GM19193 (cell line): Measurements from ENCODE around the gene C15orf39.

Experiments used
- POLR2A ChIP-seq: IDR thresholded peaks from 4 replicates; pipeline ENCODE4 v1.6.1; 2011; ENCODE audit not compliant: insufficient read depth, insufficient read length; ENCODE audit errors: extremely low read depth

Gene C15orf39

DNA sequence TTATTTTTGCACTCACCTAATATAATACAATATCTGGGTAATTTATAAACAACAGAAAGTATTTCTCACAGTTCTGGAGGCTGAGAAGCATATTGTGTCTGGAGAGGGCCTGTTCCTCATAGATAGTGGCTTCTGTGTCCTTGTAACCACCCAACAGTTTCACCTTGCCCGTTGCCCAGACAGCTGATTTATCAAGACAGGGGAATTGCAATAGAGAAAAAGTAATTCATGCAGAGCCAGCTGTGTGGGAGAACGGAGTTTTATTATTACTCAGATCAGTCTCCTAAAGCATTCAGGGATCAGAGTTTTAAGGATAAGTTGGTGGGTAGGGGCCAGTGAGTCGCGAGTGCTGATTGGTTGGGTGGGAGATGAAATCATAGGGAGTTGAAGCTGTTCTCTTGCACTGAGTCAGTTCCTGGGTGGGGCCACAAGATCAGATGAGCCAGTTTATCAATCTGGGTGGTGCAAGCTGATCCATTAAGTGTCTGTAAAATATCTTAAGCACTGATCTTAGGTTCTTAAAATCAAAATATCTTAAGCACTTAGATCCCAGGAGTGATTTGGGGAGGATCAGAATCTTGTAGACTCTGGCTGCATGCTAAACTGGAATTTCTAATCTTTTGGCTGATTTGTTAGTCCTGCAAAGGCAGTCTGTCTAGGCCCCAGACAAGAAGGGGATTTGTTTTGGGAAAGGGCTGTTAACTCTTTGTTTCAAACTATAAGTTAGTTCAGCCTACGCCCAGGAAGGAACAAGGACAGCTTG is 33.9 kb upstream of the C15orf39 start:
- no peak for TF ChIP-seq POLR2A

DNA sequence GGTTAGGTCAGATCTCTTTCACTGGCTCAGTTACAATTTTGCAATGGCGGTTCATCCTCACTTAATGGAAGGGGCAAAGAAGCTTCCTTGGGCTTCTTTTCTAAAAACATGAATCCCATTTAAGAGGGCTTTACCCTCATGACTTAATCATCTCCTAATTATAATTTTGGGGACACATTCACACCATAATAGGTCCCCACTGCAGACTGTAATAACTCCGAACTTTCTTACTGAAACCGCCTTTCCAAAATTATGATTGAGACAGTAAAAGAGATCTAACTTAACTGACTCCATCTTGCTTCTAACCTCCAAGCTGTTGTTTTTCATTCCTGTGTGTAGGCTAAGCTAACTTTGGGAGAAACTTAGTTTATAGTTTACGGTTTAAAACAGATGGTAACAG is 33.3 kb upstream of the C15orf39 start:
- no peak for TF ChIP-seq POLR2A

DNA sequence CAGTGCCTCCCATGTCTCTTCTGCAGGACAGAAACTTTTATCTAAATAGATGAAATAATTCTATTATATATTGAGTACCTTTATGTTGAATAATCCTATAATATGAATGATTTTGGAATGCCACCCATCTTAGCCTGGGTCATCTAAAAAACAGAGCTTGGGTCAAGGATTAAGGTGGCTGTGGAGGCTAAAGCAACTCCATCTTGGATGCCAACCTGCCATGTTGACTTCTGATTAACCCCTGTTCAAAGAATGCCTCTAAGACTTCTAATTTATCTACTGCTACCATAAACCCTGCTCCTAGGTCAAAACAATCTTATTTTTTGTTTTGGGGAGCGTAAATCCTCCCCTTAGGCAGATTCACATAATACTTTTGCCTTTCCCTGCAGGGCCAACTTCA is 31.5 kb upstream of the C15orf39 start:
- TF ChIP-seq POLR2A = no peak

DNA sequence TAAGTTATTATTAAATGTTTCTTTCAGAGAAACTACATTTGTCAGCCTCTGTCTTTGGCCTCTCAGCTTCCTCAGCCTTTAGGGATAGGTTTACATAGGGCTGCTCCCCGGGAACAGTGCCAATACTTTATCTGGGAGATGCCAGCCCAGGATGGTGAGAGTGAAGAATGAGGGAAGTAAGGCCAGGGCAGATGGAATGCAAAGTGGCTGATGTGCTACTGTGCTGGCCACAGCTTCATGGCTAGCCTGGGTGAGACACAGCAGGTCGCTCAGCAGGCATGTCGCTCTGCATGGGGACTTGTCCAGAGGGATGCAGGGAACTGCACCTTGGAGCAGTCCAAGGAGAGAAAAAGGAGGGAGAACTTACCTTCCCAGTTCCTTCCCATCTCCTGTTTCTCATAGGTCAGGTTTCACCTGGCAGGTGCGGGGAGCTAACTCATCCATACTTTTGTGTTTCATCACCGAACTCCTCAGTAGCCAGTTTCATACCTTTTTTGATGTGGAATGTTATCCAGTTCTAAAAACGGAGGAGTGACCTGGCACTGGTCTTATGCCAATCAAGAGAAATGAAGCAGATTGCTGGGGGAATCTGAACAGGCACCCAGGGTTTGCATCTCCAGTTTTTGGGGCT is 30.9 kb upstream of the C15orf39 start:
- TF ChIP-seq POLR2A = no peak

DNA sequence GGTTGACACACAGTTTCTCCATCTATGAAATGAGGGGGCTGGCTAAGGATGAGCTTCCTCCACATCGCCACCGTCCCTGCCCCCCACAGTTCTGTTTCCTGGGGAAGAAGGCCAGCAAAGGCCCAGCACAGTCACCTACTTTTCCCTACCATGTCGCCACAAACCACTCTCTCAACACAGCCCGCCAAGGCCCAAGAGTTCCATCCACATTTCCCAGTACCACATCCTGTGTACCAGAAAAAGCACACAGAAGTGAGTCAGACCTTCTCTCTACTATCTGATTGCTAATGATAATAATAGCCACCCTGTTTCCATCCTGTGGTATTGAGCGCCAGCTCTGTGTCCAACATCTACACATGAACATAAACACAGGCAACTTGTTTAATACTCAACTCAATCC is 30.3 kb upstream of the C15orf39 start:
- no peak for TF ChIP-seq POLR2A

DNA sequence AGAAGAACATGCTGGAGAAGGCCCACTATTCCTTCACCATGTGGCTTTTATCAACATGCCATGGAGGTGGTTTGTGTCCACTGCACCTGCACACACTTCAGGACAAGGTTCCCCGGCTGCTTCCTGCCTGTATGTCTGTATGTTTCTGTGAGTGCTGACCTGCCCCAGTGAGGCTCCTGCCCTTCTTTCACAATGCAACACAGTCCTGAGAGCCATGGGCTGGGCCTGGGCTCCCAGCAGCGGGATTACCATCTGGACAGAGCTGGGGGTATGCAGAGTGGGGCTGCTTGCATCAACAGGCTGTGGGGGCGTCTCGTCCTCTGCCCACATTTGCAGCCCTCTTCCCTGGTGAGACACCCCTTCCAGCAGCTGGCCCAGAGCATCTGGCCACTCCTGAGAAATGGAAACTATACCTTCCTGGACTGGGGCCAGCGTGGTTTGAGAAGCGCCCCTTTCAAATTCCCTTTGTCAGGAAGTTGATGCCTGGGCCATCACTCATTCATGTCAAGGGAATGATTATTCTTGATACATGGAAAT is 29.3 kb upstream of the C15orf39 start:
- no peak for TF ChIP-seq POLR2A

DNA sequence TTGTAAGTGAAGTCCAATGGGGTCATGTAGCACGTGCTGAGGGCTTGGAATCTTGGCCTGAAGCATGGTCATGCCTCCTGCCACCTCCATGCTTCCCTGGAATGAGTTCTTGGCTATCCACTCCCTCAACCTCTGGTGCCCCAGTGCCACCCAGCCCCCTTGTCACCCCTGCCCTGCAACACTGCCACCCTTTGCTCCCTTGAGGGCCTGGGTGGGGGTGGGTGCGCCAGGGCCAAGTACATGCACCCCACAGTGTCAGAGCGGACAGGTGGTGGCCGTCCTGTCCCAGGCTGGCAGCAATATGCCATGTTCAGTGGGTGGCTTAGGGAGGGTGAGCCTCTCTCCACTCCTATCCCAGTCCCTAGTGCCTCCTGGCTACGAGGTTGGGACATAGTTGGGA is 27.6 kb upstream of the C15orf39 start:
- TF ChIP-seq POLR2A = no peak

DNA sequence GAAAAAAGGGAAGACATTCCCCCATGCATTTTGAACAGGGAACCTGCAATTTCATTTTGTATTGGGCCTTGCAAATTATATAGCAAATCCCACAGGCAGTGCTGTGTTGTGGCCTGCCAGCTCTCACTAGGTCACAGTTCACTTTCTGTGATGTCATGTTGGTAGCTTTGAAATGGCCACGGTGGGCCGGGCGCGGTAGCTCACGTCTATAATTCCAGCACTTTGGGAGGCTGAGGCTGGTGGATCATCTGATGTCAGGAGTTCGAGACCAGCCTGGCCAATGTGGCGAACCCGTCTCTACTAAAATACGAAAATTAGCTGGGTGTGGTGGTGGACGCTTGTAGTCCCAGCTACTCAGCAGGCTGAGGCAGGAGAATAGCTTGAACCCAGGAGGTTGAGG is 27.0 kb upstream of the C15orf39 start:
- no peak for TF ChIP-seq POLR2A

DNA sequence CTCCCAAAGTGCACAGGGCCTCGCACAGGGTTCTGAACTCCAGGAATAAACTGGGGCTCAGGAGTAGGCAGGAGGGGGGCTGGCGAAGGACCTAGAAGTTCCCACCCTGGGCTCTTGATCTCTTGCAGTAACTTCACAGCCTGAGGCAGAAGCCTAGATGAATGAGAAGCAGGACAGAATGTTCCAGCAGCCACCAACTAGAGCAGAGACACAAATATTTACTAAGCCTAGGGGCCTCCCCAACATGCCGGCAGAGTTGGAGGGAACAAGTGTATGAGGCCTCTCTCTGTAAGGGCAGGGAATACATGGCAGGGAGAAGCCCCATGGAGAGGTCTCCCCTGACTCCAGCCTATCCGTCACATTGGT is 25.3 kb upstream of the C15orf39 start:
- no peak for TF ChIP-seq POLR2A

DNA sequence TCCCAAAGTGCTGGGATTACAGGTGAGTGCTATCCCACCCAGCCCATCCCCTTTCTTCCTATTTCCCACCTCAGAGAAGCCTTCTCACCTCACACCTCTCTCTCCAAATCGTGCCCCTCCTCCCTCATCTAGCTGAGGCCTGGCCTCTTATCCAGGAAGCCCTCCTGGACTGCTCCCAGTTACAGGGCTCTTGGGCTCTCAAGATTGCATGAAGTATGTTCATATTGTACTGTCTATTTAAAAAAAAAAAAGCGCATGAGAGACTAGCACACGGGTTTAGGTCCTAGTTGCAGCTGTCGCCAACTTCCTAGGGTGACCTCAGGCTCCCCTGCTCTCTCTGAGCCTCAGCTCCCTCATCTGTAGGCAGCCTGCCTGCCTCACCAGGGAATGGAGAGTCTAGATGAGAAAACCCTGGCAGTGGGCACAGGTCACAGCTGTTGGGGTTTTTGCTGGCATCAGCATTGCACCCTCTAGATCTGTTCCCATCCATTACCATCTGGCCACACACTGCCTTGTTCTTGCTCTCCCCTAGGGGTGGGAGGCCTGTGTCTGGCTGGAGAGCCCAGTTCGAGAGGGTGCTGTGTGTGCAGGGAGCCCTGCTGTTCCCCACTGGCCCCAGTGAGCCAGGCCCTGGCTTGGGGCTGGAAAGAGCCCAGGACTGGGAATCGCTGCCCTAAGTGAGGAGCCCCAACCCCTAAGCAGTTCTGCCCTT is 24.2 kb upstream of the C15orf39 start:
- no peak for TF ChIP-seq POLR2A

DNA sequence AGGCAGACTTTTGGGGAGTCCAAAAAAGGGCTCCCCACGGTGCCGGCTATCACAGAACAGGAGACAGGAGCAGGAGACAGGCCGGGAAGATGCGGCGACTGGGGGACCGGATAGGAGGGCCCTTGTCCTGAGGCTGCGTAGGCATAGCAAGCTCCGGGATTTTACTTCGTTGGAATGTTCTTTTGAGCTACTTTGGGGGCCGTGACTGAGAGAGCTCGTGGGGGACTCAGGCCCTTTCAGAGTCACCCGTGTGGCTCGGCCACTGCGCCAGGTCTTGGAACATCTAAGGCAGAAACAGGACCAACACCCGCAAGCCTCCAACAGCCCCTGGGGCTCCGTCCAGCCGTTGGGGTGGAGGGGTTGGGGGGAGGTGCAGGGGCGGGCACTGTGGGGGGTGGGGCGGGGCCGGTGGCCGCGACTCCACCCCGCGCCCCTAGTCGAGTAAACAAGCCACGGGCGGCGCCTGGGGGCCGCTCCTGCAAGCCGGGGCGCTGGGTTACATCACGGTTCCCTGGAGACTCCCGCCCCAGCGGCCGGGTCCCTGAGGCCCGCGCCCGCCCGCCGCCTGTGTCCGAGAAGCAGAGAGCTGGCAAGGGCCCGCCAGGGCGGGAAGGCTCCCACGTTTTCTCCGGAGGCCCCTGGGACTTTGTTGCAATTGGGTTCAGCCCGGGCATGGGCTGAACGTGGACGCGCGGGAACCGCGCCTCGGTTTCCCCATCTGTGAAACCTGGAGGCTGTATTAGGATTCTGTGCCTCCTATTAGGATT is 23.3 kb upstream of the C15orf39 start:
- no peak for TF ChIP-seq POLR2A

DNA sequence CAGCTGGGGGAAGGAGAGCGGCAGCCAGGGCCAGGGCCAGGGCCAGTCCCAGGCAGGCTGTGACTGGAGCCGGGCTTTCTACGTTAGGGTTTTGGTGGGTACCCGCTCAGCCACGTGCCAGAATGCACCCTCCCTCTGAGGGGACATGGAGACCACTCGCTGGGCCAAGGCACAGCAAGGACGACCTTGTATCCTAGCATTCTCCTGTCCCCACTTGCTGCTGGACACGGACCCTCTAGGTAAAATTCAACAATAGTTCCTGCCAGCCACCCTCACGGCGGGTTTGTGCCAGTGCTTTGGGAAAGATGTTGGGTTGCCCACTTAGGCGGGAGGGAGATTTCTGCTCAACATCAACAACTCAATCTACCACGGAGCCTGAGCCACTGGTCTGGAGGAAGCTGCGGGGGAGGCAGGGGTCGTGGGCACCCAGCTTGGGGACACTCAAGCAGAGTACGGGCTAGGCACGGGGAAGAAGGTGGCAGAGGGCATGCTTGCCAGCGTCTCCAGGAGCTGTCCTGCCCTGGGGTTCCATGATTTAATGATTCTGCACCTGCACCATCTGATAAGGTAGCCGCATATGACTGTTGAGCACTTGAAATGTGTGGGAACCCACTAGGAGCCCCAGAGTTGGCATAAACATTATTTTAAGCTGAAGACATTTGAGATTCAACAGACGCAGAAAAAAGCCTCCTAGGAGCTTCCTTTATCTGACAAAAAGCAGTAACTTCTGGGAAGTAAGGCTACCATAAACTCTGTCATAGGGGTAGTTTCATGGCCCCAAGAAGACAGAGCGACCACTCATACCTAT is 22.5 kb upstream of the C15orf39 start:
- TF ChIP-seq POLR2A = no peak

DNA sequence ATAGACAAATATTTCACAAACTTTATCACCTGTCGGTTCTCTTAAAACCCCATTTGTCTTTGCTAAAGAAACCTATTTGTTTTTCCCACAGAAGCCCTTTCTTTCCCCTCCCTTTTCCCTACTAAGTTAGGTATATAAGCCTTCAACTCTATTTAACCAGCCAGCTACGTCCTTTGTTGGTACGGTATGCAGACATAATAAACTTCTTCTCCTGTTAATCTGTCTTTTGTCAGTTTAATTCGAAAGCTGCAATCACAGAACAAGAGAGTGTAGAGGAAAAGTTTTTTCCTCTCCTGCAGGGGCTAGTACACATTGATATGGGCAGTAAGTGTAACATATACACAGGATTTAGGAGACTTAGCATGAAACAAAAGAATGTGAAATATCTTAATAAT is 21.9 kb upstream of the C15orf39 start:
- TF ChIP-seq POLR2A = no peak

DNA sequence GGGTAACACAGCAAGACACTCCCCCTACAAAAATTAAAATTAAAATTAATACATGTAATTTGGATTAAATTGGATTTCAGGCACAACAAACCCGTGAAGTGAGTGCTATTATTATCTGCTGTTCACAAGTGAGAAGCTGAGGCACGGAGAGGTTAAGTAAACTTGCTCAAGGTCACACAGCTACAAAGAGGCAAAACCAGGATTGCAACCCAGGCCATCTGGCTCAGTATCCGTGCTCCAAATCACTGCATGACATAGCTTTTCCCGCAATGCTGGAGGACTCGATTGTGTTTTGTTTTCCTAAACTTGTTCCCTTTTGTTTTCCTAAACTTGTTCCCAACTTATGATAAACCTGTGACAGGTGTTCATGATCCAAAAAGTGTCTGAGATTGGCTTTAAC is 19.9 kb upstream of the C15orf39 start:
- no peak for TF ChIP-seq POLR2A
